Activated CD8-positive, alpha-beta memory T cell treated with anti-CD3 and anti-CD28 coated beads for 48 hours (primary cell): ENCODE measurements around the gene PUSL1.

Experiments
- DNase-seq, 3 experiments: peaks; one replicate each; pipeline ENCODE4 v3.0.0-alpha.2; 2020; ENCODE audit warnings: low read depth in 2 of 3, low spot score in 2 of 3

PUSL1 gene

DNA sequence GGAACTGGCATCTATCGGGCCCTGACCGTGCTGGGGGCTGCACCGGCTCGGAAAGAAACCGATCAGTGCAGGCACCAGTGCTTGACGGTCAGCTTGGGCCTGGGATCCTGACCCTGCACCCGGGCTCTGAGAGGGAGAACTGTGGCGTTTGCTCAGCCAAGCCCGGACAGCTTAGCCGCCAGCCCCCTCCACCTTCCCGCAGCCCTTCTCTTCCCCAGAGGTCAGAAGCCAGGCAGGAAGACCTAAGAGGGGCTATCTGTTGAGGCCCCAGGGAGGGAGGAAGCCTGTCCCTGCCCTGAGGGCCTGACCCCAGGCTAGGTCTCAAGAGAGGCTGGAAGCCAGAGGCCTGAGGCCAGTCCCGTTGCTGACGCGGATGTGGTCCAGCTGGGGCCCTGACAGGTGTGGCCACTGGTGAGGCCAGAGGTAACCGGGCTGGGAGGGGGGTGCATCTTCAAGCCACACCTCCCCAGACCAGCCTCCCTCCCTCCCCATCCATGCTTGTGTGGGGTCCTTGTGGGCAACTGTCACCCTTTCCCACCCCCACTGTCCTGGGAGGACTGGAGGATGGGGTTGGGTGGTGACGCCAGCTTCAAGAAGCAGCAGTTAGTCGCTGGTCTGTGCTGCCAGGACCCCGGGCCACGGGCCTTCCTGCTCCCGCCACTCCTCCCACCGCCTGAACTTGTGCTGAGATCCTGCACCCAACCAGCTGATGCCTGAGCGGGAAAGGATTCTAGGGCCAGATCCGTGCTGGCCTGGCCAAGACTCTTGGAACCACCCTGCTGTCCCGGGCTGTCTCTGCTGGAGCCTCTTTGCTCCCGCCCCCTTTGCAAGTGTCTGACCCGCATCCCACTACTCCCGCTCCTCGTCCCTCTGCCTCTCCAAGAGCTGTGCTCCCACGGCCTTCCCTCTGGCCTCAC lies 43.4 kb downstream of the PUSL1 start:
- no peak for DNase-seq

DNA sequence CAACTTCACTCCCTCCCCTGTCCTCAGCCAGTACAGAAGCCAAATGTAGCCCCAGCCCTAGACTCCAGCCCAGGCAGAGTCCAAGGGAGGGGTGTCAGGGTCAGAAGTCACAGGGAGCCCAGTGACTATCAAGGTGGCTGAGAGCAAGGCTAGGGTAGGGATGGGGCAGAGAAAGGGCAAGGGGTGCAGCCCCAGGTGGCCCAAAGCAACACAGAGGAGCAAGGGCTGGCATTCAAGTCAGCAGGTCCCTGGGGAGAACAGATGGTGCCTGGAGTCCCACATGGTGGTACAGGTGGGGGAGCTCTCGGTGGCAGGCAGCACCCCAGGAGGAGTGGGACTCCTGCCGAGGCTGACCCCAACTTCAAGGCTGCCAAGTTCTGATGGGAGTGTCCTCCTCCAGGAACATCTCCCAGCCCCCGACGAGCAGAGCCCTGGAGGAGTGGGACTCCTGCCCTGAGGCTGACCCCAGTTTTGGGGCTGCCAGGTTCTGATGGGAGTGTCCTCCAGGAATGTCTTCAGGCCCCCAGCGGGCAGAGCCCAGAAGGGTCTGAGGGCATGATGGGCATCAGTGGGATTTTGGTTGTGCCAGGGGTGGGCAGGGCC lies 44.5 kb downstream of the PUSL1 start:
- no peak for DNase-seq

DNA sequence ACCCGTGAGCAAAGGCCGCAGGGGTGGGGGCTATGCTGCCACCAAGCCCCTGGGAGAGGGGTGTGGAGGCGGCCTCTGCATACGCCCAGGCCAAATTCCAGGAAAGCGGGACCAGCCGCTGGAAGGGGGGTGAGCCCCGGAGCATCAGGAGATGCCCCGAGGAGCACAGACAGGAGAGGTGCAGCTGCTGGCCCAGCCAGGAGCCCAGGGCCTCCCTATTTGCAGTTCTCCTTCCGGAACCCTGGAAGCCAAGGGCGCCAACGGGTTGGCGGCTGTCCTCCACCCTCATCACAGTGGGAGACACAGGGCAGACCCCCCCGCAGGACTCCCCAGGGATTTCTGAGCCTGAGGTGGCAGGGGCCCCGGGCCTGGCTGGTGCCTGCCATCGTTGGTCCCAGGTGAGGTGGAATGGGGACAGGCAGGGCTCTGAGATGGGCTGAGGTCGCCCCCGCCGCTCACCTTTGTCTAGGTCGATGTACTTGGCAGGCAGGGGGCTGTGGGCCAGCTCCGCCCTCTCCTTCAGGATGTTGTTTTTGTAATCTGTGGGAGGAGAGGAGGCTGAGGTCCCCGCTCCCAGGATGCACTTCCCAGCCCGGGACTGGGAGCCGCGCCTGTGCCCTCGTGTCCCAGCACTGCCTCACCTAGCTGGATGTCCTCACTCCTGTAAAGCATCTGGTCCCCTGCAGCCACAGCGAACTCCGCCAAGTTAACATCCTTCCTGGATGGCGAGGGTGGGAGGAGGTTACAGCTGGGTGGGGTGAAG lies 45.2 kb downstream of the PUSL1 start:
- DNase-seq, result no peak

DNA sequence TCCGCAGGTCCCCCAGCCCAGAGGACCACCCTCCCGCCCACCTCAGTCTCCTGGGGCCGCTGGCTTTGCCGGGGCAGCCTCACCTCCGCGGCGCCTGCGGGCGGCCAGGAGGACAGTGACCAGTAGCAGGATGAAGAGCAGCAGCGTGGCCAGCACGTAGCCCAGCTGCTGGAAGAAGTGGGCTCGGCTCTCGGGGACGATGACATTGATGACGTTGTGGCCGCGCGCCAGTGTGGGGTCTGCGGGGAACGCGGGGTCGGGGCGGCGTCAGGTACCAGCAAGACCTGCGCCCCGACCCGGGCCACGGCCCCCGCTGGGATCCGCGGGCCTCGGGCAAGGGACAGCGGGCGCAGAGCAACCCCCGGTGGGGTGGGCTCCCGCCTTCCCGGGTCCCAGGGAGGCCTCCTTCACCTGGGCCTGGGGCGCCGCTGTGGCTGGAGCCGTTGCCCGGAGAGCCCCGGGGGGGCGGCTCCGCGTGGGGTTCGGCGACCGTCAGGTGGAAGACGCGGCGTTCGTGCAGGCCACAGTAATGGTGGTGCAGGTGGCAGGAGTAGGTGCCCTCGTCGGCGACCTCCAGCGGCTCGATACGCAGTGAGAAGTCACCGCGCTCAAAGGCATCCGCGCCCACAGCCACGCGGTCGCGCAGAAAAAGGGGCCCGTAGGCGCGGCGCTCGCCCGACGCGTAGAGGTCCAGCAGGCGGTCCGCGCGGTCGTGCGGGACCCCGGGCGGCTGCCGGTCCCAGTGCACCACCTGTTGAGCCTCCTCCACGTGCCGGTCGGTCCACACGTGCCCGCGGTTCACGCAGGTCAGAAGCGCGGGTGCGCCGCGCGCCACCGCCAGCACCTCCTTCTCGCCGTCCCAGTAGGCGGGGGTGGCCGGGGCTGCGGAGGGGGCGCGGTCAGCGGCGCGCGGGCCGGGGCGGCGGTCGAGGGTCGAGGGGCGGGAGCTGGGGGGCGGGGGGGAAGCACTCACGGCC lies 46.2 kb downstream of the PUSL1 start:
- no peak for DNase-seq

- DNase-seq, result no peak
Observed at GRCh38 chr1:1355416-1355815, 47.0 kb downstream of the PUSL1 start.

- no peak for DNase-seq
Observed at GRCh38 chr1:1356166-1356795, 47.9 kb downstream of the PUSL1 start.

DNA sequence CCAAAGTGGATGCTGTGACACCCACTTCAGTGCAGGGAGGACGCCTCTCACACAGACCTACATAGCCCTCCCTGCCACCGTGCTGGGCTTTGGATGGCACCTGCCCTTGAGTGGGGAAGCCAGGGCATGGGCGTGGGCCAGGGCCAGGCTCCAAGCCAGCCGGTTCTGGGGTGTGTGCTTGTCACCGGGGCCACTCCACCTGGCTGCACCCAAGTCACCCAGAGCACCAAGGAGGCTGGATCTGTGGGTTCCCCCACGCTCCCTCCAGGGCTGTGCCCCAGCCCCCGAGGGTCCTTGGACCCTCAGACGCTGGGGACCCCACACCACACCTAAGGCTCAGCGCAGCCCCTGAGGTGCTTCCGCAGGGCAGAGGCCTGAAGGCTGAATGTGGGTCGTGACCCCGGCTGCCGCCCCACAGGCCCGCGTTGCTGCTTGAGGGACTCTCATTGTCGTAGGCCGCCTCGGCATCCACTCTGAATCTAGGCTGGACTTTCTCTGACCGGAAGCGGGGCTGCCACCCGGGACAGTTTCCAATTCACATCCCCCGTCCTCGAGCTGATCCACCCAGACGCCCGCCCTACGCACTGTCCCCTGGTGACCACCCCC lies 48.5 kb downstream of the PUSL1 start:
- no peak for DNase-seq

- no peak for DNase-seq
Observed at GRCh38 chr1:1357871-1358432, 49.6 kb downstream of the PUSL1 start.

DNA sequence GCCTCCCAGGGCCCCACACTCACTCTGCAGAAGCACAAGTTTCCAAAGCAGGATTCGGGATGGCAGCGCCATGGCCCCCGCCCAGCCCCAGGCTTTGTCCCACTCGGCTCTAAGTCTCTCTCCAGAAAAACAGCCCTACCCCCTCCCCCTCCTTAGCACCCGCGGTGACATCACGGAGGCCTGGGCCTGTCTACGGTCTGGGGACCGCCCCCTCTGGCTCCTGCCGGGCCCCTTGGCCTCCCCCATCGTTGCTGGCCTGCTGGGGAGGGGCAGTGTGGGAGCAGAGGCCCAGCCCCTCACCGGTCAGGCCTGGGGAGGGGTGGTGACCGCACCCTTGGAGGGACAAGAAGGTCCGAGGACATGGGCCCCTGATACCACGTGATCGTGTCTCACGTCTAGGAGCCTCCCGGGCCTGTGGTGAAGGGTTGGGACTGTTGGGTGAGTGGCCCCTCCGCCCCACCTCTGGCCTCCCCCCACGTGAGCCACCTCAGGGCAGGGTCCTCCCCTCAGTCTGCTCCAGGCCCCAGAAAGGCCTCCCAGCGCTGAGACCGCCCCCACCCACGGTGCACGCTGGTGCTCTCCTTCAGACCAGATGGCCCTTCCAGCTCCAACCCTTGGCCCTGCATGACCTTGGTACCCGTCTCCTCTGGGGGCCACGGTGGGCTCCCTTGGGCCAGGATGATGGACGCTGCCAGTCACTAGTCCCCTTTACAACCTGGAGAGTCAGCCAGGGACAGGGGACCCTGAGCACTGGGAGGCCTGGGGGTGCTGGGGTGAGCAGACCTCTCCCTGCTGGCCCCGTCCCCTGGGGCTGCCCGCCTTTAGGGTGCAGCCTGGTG lies 50.3 kb downstream of the PUSL1 start, which contains the start of gene MXRA8:
Gene MXRA8, minus strand, starts transcription at position 123 of the 839 bp plus-strand sequence. Its CDS starts 51 bp downstream, at position 72.
- no peak for DNase-seq

DNA sequence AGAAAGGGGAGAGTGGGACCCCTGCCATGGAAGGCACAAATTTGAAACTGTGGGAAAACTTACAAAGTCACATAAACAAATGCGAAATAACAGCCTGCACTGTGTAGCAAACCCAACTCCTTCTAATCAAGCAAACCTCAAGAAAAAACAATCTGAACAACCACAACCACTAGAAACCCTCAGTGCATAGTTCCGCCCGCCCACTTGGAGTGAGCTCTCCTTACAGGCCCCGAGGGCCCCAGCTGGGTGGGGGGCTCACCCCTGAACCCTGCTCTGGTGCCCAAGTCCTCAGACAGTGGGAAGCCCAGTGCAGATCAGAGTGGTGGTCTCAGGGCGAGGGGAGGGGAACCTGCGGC lies 50.9 kb downstream of the PUSL1 start:
- no peak for DNase-seq

- no peak for DNase-seq
Observed at GRCh38 chr1:1359664-1360468, 51.5 kb downstream of the PUSL1 start.

- DNase-seq, result no peak
Observed at GRCh38 chr1:1360506-1361169, 52.2 kb downstream of the PUSL1 start.
